Dermis blood vessel endothelial cell (primary cell): ENCODE results near the gene TYMP. TPM values are rescaled to one million over a fixed set of nuclear protein-coding genes. Genes with fewer than 3 reads are reported as not detected.

Experiments used
- DNase-seq: peaks from one replicate; pipeline ENCODE4 v3.0.0; 2010
- total RNA-seq: library from RNA; depleted of rRNA; stranded (reverse); fragments of >200 nt; gene quantifications from 2 replicates; pipeline ENCODE4 v1.2.3, GENCODE V29; 2014

The TYMP gene
- total RNA-seq, 1 donor from 2014 or later, result 53.1 TPM

DNA sequence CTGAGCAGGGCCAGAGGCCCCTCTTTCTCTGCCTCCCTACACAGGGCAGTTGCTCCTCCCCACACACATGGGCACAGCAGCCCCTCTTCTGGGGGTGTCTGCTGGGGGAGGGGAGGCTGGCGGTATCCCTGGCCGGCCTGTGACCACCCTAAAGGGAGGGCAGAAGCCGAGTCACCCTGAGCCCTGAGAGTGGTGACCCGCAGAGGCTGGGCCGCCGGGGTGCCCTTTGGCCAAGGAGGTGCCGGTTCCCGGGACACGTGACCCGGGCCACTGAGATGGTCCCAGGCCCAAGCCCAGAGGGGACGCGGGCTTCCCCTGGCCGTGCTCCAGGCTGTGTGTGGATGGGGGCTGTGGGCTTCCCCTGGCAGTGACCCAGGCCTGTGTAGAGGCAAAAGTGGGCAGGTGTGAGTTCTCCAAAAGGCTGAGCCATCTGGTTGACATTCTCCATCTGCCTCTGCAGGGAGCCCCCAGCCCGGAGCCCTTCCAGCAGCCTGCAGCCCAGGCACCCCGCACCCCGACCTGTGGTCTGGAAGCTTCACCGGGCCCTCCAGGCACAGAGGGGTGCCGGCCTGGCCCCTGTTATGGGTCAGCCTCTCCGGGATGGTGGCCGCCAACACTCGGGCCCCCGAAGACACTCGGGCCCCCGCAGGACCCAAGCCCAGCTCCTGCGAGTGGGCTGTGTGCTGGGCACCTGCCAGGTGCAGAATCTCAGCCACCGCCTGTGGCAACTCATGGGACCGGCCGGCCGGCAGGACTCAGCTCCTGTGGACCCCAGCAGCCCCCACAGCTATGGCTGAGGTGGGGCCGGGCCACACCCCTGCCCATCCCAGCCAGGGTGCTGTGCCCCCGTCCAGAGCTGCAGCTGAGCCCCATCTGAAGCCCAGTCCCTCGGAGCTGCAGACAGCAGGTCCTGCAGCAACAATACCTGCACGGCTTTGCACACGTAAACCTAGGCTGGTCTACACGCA, 47.4 kb downstream of the TYMP start:
- no peak for DNase-seq

DNA sequence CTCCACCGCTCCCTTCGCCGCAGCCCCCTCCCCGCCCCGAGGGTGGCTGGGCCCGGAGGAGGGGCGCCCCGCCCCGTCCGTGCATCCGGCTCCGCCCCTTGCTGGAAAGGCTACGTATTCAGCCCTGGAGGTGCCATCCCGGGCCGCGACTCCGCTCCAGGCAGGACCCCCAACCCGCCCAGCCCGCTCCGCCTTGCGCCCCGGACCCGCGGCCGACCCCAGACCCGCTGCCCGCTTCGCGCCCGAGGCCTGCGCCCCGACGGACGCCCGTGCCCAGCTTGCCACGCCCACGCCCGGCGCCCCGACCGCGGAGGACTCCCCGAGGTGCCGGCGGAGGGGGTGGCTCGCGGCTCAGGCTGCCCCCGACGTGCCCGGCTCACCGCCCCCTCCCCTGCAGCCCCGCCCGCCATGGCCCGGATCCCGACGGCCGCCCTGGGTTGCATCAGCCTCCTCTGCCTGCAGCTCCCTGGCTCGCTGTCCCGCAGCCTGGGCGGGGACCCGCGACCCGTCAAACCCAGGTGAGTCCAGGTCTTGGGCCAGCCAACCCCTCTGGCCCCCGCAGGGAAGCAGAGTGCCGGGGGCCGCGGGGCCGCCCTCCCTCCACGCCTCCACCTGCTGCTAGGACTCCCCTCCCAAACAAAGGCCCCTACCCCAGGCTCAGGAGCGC, 48.2 kb downstream of the TYMP start, which contains the start of gene ADM2:
Gene ADM2 (plus strand): TSS at position 104 of the 667 bp plus-strand sequence. CDS start 305 bp downstream, at position 409.
- no peak for DNase-seq

DNA sequence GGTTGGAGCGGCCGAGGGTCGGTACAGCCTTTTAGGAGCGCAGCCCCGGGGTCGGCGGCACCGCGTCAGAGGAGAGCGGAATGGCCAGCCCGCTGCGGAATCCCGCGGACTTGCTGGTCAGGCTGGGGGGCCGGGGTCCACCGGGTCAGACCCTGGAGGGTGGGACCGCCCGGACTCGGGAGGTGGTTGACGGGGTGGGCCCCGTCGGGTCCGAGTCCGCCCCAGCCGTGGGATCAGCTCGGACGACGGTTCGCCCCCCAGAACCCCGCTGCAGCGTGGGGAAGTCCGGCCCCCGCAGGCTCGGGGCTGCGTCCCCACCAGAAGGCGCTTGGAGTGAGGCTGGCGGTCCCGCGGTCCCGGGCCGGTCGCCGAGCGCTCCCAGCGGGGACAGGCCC, 48.8 kb downstream of the TYMP start:
- DNase-seq, result no peak

DNA sequence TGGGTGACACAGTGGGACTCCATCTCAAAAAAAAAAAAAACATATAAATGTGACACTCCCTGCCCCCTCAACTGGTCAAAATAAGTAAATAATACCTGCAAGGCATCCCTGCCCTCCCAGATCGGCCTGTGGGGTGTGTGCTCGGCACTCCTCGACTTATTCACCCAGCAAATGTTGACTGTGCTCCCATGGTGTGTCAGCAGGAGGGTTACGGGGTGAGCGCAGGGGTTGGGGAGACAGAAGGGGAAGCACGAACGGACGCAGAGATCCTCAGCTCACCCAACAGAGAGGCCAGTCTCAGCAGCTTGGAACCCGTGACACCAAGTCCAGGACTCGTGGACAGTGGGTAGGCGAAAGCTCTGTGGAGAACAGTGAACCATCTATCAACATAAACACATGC, 50.1 kb downstream of the TYMP start:
- no peak for DNase-seq

DNA sequence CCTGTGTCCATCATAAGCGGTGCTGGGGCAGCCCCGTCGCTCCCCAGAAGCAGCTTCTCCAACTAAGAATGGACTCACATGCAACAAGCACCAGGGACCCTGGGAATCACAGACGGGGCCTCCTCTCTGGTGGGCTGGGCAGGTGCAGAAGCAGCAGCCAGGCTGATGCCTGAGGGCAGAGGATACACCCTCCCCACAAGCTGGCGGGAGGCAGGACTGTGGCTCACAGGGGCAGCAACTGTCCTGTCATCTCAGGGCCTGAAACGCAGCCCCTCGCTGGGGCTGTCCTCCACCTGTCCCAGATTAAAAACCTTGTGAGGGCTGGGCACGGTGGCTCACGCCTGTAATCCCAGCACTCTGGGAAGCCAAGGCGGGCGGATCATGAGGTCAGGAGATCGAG, 51.9 kb downstream of the TYMP start:
- DNase-seq, result no peak

DNA sequence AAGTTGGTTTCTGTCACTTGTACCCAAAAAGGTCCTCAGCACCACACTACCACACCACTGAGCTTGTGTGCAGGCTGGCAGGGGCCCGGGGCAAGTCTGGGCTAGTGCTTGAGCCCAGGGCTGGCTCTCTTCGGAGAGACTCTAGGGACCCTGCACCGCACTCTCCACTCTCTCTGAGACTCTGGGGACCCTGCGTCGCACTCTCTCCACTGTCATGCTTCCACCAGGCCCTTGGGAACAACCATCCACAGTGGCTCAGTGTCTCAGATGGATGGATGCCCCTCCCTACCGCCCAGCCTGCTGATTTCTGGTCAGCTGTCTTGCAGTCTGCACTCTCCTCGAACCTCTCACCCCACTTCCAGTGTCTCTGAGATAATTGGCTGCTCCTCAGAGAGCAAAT, 52.9 kb downstream of the TYMP start:
- DNase-seq, result no peak

Other genes starting within 250 kb of the TYMP start
- 96.1 and 135 TPM in 2 replicates for gene PLXNB2, start 222.4 kb downstream of the TYMP start, total RNA-seq
- gene DENND6B, start 203.0 kb downstream of the TYMP start, total RNA-seq, result 1.3 and 3.6 TPM in 2 replicates
- 67.0 and 82.9 TPM in 2 replicates for gene PPP6R2, start 186.7 kb downstream of the TYMP start, total RNA-seq
- gene SBF1, start 55.0 kb downstream of the TYMP start, total RNA-seq, result 50.0 and 62.1 TPM in 2 replicates
- gene ADM2, start 48.5 kb downstream of the TYMP start, total RNA-seq, result 0.34 and 0.60 TPM in 2 replicates
- not detected in 2 replicates for gene MIOX, start 43.2 kb downstream of the TYMP start, total RNA-seq
- 43.7 and 50.9 TPM in 2 replicates for gene LMF2, start 22.3 kb downstream of the TYMP start, total RNA-seq
- gene NCAPH2, start 21.8 kb downstream of the TYMP start, total RNA-seq, result 30.1 and 37.1 TPM in 2 replicates
- gene SCO2, start 4.4 kb downstream of the TYMP start, total RNA-seq, result 2.3 and 5.6 TPM in 2 replicates
- gene KLHDC7B, start 15.9 kb upstream of the TYMP start, total RNA-seq, result not detected in 2 replicates
- not detected in 2 replicates for gene SYCE3, start 32.9 kb upstream of the TYMP start, total RNA-seq
- 7.5 and 16.3 TPM in 2 replicates for gene CPT1B, start 48.4 kb upstream of the TYMP start, total RNA-seq
- 34.9 and 50.4 TPM in 2 replicates for gene CHKB, start 52.8 kb upstream of the TYMP start, total RNA-seq
- 0.34 and 0.51 TPM in 2 replicates for gene MAPK8IP2, start 70.8 kb upstream of the TYMP start, total RNA-seq
- 24.0 and 30.6 TPM in 2 replicates for gene ARSA, start 98.1 kb upstream of the TYMP start, total RNA-seq
- 33.0 and 42.7 TPM in 2 replicates for gene SHANK3, start 142.8 kb upstream of the TYMP start, total RNA-seq
- 0.34 and 0.79 TPM in 2 replicates for gene ACR, start 208.2 kb upstream of the TYMP start, total RNA-seq